Omental fat pad (tissue), 4 donors: ENCODE results near the gene CHRNA4. TPM values are rescaled to one million over a fixed set of nuclear protein-coding genes. Genes with fewer than 3 reads are reported as not detected.

ENCODE experiments used
- ATAC-seq: fragments of 150-250 bp; one replicate; pipeline ENCODE4 v1.9.1; 2016; ENCODE audit warnings: mild to moderate bottlenecking, moderate library complexity; ENCODE audit not compliant: low FRiP score
- DNase-seq: peaks from one replicate; pipeline ENCODE4 v3.0.0-alpha.2; 2019; ENCODE audit warnings: low spot score
- total RNA-seq, 4 donors: library from RNA; depleted of rRNA; stranded (reverse); fragments of >200 nt; gene quantifications; one replicate each; pipeline ENCODE4 v1.1.0, GENCODE V29; 2016
- TF ChIP-seq, protein P1 (sequence below), 3 donors: fragments of 450-650 bp; IDR thresholded peaks; one replicate each; pipeline ENCODE4 v1.5.1; 2016 to 2017; ENCODE audit warnings: antibody characterized with exemption in 3 of 3, mild to moderate bottlenecking in 3 of 3, moderate library complexity in 2 of 3

CHRNA4 gene
- total RNA-seq, 4 donors from 2014 or later: not detected

DNA sequence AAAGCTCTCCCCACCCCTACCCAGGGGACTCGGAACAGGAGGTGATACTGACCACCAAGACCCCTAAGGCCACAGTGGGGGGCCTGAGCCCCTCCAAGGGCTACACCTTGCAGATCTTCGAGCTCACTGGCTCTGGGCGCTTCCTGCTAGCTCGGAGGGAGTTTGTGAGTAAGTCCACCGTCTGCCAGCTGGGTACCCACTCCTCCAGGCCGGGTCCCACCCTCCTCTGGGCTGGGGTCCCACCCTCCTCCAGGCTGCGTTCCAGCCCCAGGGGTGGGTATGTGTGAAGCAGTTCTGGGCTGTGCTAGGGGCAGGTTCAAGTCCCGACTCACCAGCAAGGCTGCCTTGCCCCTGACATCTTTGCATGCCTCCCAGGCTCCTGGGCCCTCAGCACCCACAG is 55.8 kb downstream of the CHRNA4 start:
- ATAC-seq (no peak), DNase-seq (no peak)
- TF ChIP-seq, protein P1, sequence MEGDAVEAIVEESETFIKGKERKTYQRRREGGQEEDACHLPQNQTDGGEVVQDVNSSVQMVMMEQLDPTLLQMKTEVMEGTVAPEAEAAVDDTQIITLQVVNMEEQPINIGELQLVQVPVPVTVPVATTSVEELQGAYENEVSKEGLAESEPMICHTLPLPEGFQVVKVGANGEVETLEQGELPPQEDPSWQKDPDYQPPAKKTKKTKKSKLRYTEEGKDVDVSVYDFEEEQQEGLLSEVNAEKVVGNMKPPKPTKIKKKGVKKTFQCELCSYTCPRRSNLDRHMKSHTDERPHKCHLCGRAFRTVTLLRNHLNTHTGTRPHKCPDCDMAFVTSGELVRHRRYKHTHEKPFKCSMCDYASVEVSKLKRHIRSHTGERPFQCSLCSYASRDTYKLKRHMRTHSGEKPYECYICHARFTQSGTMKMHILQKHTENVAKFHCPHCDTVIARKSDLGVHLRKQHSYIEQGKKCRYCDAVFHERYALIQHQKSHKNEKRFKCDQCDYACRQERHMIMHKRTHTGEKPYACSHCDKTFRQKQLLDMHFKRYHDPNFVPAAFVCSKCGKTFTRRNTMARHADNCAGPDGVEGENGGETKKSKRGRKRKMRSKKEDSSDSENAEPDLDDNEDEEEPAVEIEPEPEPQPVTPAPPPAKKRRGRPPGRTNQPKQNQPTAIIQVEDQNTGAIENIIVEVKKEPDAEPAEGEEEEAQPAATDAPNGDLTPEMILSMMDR (IDR thresholded peaks at IDR 0.05): no peak

DNA sequence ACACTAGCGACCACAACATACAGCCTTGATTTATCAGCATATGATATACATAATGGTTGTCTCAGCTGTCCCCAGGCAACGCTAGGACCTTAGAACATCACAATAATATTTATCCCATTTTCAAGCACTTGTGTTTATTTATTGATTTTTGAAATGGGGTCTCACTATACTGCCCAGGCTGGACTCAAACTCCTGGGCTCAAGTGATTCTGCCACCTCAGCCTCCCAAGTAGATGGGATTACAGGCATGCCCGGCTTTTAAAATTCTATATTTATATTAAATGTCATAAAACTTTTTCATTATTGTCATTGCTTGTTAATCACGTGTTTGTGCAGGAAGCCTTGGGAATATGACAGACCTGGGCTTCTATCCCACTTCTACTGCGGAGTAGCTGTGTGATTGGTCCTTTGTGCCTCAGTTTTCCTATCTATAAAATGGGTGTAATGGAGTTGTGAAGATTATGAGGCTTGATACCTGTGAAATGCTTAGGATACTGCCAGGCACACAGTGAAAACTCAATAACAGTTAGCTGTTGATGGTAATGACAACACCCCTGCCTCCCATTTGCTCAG is 58.0 kb downstream of the CHRNA4 start:
- TF ChIP-seq, protein P1 (IDR thresholded peaks at IDR 0.05): no peak
- no peak for ATAC-seq
- DNase-seq: no peak

DNA sequence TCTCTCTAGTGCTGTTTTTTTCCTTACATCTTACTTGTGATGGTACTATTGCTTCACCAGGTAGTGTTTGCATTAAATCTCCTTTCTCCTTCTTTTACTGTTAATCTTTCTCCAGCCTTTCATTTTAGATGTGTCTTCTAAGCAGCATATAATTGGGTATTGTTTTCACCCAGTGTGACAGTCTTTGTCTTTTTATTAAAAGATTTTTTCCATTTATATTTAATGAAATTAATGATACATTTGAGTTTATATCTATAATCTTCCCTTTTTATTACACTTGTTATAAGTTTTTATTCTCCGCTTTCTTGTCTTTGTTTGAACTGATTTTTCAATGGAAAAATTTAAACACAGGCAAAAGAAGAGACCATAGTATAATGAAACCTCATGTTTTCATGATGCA is 59.5 kb downstream of the CHRNA4 start:
- TF ChIP-seq, protein P1 (IDR thresholded peaks at IDR 0.05): no peak
- DNase-seq (no peak), ATAC-seq (no peak)

DNA sequence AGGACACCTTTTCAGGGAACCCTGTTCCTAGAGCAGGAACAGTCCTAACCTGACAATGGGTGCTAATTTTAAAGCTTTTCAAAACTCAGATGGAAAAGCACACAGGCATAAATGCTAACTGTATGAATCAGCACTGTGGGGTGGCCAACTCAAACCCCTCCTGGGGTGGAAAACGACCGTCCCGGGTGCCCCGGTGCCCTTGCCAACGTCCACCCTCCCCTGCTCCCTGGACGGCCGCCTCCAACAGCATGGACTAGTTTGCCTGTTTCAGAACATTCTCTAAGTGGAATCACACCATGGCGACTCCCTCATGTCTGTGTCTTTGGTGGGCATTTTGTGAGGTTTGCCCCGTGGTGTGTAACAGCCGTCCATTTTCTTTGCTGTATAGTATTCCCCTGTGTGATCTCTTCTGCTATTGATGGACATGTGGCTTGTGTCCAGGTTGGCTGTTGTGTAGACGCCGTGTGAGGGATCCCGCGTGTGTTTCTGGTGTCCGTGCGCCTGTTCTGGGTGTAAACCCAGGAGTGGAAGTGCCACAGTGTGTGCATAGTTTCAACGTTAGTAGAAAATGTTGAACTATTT is 62.3 kb downstream of the CHRNA4 start:
- TF ChIP-seq, protein P1 (IDR thresholded peaks at IDR 0.05): no peak
- no peak for ATAC-seq
- DNase-seq: no peak

DNA sequence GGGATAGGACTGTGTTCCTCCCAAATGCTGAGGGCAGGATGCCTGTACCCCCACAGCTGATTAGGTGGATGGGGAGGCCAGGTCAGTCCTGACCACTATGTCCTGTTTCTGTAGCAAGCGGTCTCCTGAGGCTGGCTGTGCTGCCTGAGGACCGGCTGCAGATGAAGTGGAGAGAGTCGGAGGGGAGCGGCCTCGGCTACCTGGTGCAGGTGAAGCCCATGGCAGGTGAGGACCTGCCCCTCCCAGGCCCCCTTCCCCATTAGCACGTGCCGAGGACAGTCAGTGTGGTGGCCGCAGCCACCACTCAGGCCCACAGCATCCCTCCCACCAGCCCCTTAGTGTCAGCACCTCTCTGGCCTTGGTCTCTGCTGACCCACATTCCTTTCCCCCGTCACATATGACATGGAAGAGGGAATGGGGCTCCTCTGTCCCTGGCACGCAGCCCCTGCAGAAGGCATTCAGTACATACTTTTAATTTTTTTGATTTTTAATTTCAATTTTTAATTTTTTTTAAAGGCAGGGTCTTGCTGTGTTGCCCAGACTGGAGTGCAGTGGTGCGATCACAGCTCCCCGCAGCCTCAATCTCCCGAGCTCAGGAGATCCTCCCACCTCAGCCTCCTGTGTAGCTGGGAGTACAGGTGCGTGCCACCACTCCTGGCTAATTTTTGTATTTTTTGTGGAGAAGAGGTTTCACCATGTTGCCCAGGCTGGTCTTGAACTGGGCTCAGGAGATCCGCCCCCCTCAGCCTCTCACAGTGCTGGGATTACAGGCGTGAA is 63.2 kb downstream of the CHRNA4 start:
- ATAC-seq (no peak), DNase-seq (no peak)
- TF ChIP-seq, protein P1 (IDR thresholded peaks at IDR 0.05): no peak

DNA sequence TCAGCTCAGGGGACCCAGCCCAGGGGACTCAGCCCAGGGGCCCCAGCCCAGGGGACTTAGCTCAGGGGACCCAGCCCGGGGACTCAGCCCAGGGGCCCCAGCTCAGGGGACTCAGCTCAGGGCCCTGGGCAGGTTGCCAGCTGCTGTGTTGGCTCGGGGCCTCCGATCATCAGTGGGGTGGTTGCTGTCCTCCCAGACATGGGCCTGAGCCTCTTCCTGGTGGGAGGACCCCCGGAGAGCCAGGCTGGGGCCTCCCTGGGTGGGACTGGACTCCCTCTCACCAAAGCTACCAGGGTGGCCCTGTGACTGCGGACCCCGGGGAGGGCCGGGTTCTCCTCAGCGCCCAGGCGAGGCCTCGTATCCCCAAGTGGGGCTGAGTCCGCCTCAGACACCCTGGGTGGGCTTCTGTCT is 63.8 kb downstream of the CHRNA4 start:
- no peak for DNase-seq
- TF ChIP-seq, protein P1 (IDR thresholded peaks at IDR 0.05): no peak

More for the DNA sequence above, 63.8 kb downstream of the CHRNA4 start:
- ATAC-seq: no peak
